H9 (cell line): ENCODE data around the gene VPS26A. TPM values are rescaled to one million over a fixed set of nuclear protein-coding genes. Genes with fewer than 3 reads are reported as not detected.

Experiments
- DNase-seq: peaks from one replicate; pipeline ENCODE4 v3.0.0-alpha.2; 2017
- H2AFZ ChIP-seq: one replicate; pipeline ENCODE4 v1.6.1; 2013; ENCODE audit warnings: mild to moderate bottlenecking, low read length, control low read depth, moderate library complexity
- H2AK5ac ChIP-seq: 2 replicates; pipeline ENCODE4 v1.6.1; 2013; ENCODE audit warnings: low read length, control low read depth, mixed read lengths; ENCODE audit not compliant: insufficient read length
- H2BK120ac ChIP-seq: one replicate; pipeline ENCODE4 v1.6.1; 2013; ENCODE audit warnings: low read depth, mild to moderate bottlenecking, low read length, control low read depth, inconsistent platforms; ENCODE audit not compliant: poor library complexity, severe bottlenecking
- H2BK12ac ChIP-seq: 2 replicates; pipeline ENCODE4 v1.6.1; 2013; ENCODE audit warnings: low read length, control low read depth, mixed read lengths, low read depth; ENCODE audit not compliant: insufficient read length
- H2BK15ac ChIP-seq: 2 replicates; pipeline ENCODE4 v1.6.1; 2013; ENCODE audit warnings: low read depth, low read length, control low read depth
- H2BK20ac ChIP-seq: one replicate; pipeline ENCODE4 v1.6.1; 2013; ENCODE audit warnings: low read depth, mild to moderate bottlenecking, low read length, control low read depth, inconsistent platforms; ENCODE audit not compliant: poor library complexity, severe bottlenecking
- H2BK5ac ChIP-seq: 2 replicates; pipeline ENCODE4 v1.6.1; 2013; ENCODE audit warnings: low read length, control low read depth, mixed read lengths; ENCODE audit not compliant: insufficient read length
- H3K14ac ChIP-seq: 2 replicates; pipeline ENCODE4 v1.6.1; 2013; ENCODE audit warnings: low read length, control low read depth; ENCODE audit not compliant: insufficient read depth
- H3K18ac ChIP-seq: 2 replicates; pipeline ENCODE4 v1.6.1; 2013; ENCODE audit warnings: low read depth, mild to moderate bottlenecking, mixed read lengths, low read length, control low read depth; ENCODE audit not compliant: insufficient read length
- H3K23ac ChIP-seq: 2 replicates; pipeline ENCODE4 v1.6.1; 2013; ENCODE audit warnings: low read length, control low read depth, mixed read lengths, low read depth; ENCODE audit not compliant: insufficient read length
- H3K23me2 ChIP-seq: 2 replicates; pipeline ENCODE4 v1.6.1; 2013; ENCODE audit warnings: low read depth, mild to moderate bottlenecking, mixed read lengths, low read length, control low read depth; ENCODE audit not compliant: insufficient read length, poor library complexity, severe bottlenecking
- H3K27ac ChIP-seq: 2 replicates; pipeline ENCODE4 v1.5.1; 2013; ENCODE audit warnings: low read length, control low read depth, mixed read lengths, low read depth; ENCODE audit not compliant: insufficient read length
- H3K27me3 ChIP-seq: 2 replicates; pipeline ENCODE4 v1.6.1; 2013; ENCODE audit warnings: low read length, control low read depth, inconsistent platforms; ENCODE audit not compliant: insufficient read depth
- H3K4ac ChIP-seq: 2 replicates; pipeline ENCODE4 v1.6.1; 2013; ENCODE audit warnings: low read depth, mild to moderate bottlenecking, control low read depth, inconsistent platforms, low read length, moderate library complexity
- H3K4me1 ChIP-seq: 2 replicates; pipeline ENCODE4 v1.6.1; 2013; ENCODE audit warnings: low read length, control low read depth, inconsistent platforms; ENCODE audit not compliant: insufficient read depth
- H3K4me2 ChIP-seq: 2 replicates; pipeline ENCODE4 v1.6.1; 2013; ENCODE audit warnings: low read length, control low read depth, mixed read lengths; ENCODE audit not compliant: insufficient read length, insufficient read depth
- H3K56ac ChIP-seq: 2 replicates; pipeline ENCODE4 v1.6.1; 2013; ENCODE audit warnings: low read depth, mild to moderate bottlenecking, mixed read lengths, low read length, control low read depth; ENCODE audit not compliant: insufficient read length
- H3K79me1 ChIP-seq: 2 replicates; pipeline ENCODE4 v1.6.1; 2013; ENCODE audit warnings: low read depth, mild to moderate bottlenecking, moderate library complexity, low read length, control low read depth, inconsistent platforms; ENCODE audit not compliant: insufficient read depth, poor library complexity, severe bottlenecking
- H3K79me2 ChIP-seq: 2 replicates; pipeline ENCODE4 v1.6.1; 2013; ENCODE audit warnings: low read length, control low read depth, inconsistent platforms; ENCODE audit not compliant: insufficient read depth
- H3K9ac ChIP-seq: 2 replicates; pipeline ENCODE4 v1.6.1; 2013; ENCODE audit warnings: low read length, control low read depth, mixed read lengths; ENCODE audit not compliant: insufficient read length; ENCODE audit errors: extremely low read depth
- H3K9me3 ChIP-seq: one replicate; pipeline ENCODE4 v1.6.1; 2013; ENCODE audit warnings: low read depth, low read length, inconsistent platforms; ENCODE audit not compliant: control insufficient read depth
- H3T11ph ChIP-seq: one replicate; pipeline ENCODE4 v1.6.1; 2013; ENCODE audit warnings: mild to moderate bottlenecking, low read length, control low read depth, inconsistent platforms
- H4K20me1 ChIP-seq: one replicate; pipeline ENCODE4 v1.6.1; 2013; ENCODE audit not compliant: control insufficient read depth, insufficient read length, insufficient read depth
- H4K5ac ChIP-seq: 2 replicates; pipeline ENCODE4 v1.6.1; 2013; ENCODE audit warnings: low read depth, mild to moderate bottlenecking, mixed read lengths, low read length, control low read depth; ENCODE audit not compliant: insufficient read length
- H4K8ac ChIP-seq: replicated peaks from 2 replicates; pipeline ENCODE4 v1.6.1; 2013; ENCODE audit warnings: low read length, control low read depth, mixed read lengths, low read depth; ENCODE audit not compliant: insufficient read length
- H4K91ac ChIP-seq: 2 replicates; pipeline ENCODE4 v1.6.1; 2013; ENCODE audit warnings: low read depth, mild to moderate bottlenecking, moderate library complexity, mixed read lengths, low read length, control low read depth; ENCODE audit not compliant: insufficient read length
- H3K27ac Mint-ChIP-seq, 3 experiments: 2 replicates in 2 of 3; 3 replicates in 1 of 3; pipeline ENCODE4 v1.8.0; 2020 to 2021; ENCODE audit warnings: mixed read lengths in 3 of 3, mild to moderate bottlenecking in 1 of 3, moderate library complexity in 1 of 3
- H3K27me3 Mint-ChIP-seq: 2 replicates; pipeline ENCODE4 v1.8.0; 2021; ENCODE audit warnings: low read depth, mild to moderate bottlenecking, moderate library complexity, mixed read lengths
- H3K36me3 Mint-ChIP-seq, 3 experiments: 2 replicates in 2 of 3; 3 replicates in 1 of 3; pipeline ENCODE4 v1.8.0; 2020 to 2021; ENCODE audit warnings: low read depth in 3 of 3, mixed read lengths in 3 of 3; ENCODE audit not compliant: insufficient read depth in 1 of 3
- H3K4me1 Mint-ChIP-seq, 2 experiments: 2 replicates each; pipeline ENCODE4 v1.8.0; 2020; ENCODE audit warnings: mixed read lengths in 2 of 2
- H3K4me3 Mint-ChIP-seq, 2 experiments: 2 replicates in 1 of 2; 3 replicates in 1 of 2; pipeline ENCODE4 v1.8.0; 2020 to 2021; ENCODE audit warnings: mild to moderate bottlenecking in 2 of 2, mixed read lengths in 2 of 2, moderate library complexity in 1 of 2
- H3K9me3 Mint-ChIP-seq, 2 experiments: 2 replicates in 1 of 2; 3 replicates in 1 of 2; pipeline ENCODE4 v1.8.0; 2020; ENCODE audit warnings: mild to moderate bottlenecking in 2 of 2, mixed read lengths in 2 of 2, moderate library complexity in 1 of 2
- CTCF ChIP-seq: fragments of 200-600 bp; sonication (generic); conservative IDR thresholded peaks from 3 replicates; pipeline ENCODE4 v1.8.0; 2021; ENCODE audit warnings: antibody characterized with exemption, mild to moderate bottlenecking
- WGBS: extraction: QIAGEN DNeasy Blood & Tissue Kit; methylation state at CpG from one replicate; pipeline ENCODE4 v1.1.7; 2013; ENCODE audit warnings: missing lambda C conversion rate, low lambda C conversion rate, mixed read lengths; ENCODE audit not compliant: insufficient read length; ENCODE audit errors: extremely low coverage; 5-methylcytosine and 5-hydroxymethylcytosine counted together
- total RNA-seq: library from RNA; stranded (reverse); gene quantifications from 2 replicates; pipeline ENCODE4 v1.2.1, GENCODE V29; 2021

VPS26A gene
- total RNA-seq, 1 experiment from 2014 or later, result 41.8 TPM

DNA sequence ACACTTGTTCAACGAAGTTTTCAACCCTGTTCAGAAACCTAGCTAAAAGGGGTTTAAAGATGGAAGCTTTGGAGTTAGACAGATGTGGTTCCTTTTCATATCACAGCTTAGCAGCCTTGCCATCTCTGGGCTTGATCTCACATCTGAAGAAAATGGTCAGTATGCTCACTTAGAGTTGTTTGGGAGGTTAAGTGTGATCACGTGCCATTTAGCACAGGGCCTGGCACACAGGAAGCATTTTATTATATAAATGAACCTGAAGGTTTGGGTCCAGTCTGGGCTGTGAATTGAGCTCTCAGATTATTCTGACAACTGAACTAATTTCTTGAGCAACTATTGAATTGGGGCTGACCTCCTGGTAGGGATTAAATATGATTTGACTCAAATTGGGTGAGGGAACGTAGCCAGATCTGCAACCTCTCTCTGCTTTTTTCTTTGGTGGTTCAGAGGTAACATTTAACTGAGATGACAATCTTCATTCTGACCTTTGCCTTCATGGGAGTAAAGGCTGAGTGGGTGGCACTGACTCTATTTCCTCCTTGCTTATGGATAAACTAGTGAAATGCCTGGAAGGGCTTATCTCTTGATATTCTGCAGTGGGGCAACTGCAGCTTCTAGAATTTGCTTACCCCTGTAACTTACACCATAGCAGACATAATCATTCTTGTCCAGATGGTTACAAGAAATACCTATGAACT is 86.0 kb downstream of the VPS26A start:
- Histone ChIP-seq H3K18ac (no peak overlapping the region), H4K91ac (no peak overlapping the region), H3T11ph (no peak overlapping the region), H3K14ac (no peak overlapping the region), H3K27ac (no peak overlapping the region), H4K20me1 (no peaks in the 10 kb centered on the region), H2BK20ac (no peak overlapping the region), H2AFZ (no peak overlapping the region), H3K4me2 (no peak overlapping the region), H2BK15ac (no peak overlapping the region), H2BK120ac (no peak overlapping the region), H4K8ac (no peak overlapping the region), H2AK5ac (no peak overlapping the region), H3K79me2 (no peaks in the 10 kb centered on the region), H3K23me2 (no peaks in the 10 kb centered on the region), H3K56ac (no peak overlapping the region), H3K9me3 (no peaks in the 10 kb centered on the region), H3K4me1 (no peaks in the 10 kb centered on the region), H3K9ac (no peak overlapping the region), H3K79me1 (no peaks in the 10 kb centered on the region), H2BK5ac (no peak overlapping the region), H2BK12ac (no peak overlapping the region), H3K23ac (no peak overlapping the region), H3K4ac (no peak overlapping the region), H3K27me3 (no peaks in the 10 kb centered on the region), H4K5ac (no peak overlapping the region)
- H3K27me3 Mint-ChIP-seq, result no peaks in the 10 kb centered on the region; the same call in 1 of the 2 replicates
- DNase-seq, result no peak
- H3K27ac Mint-ChIP-seq, result no peak overlapping the region
- H3K4me1 Mint-ChIP-seq, result no peaks in the 10 kb centered on the region
- H3K9me3 Mint-ChIP-seq, result peaks cover 2 to 5% of the 10 kb centered on the region in 2 experiments; a peak in 3 of 5 replicates
- no CpG with 5 or more reads among the region's 3 CpGs for WGBS
- peaks cover 15 to 38% (median 36%) of the 10 kb centered on the region in 3 experiments; a peak in 6 of 7 replicates for H3K36me3 Mint-ChIP-seq
- no peak for TF ChIP-seq CTCF
- H3K4me3 Mint-ChIP-seq, result no peak overlapping the region
